Measurements from ENCODE around the gene FAM114A1.

Gene FAM114A1

DNA sequence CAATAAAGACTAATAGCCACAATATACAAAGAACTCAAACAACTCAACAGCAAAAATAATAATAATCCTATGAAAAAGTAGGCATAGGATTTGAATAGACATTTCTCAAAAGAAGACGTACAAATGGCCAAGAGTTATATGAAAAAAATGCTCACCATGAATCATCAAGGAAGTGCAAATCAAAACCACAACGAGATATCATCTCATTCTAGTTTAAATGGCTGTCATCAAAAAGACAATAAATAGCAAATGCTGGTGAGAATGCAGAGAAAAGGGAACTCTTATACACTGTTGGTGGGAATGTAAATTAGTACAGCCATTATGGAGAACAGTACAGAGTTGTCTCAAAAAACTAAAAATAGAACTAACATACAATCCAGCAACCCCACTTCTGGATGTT lies 29.8 kb upstream of the FAM114A1 start:
- H3K4me3 ChIP-seq (ENCODE audit: low read depth, low read length), result no peak overlapping the region
- TF ChIP-seq, protein P1, sequence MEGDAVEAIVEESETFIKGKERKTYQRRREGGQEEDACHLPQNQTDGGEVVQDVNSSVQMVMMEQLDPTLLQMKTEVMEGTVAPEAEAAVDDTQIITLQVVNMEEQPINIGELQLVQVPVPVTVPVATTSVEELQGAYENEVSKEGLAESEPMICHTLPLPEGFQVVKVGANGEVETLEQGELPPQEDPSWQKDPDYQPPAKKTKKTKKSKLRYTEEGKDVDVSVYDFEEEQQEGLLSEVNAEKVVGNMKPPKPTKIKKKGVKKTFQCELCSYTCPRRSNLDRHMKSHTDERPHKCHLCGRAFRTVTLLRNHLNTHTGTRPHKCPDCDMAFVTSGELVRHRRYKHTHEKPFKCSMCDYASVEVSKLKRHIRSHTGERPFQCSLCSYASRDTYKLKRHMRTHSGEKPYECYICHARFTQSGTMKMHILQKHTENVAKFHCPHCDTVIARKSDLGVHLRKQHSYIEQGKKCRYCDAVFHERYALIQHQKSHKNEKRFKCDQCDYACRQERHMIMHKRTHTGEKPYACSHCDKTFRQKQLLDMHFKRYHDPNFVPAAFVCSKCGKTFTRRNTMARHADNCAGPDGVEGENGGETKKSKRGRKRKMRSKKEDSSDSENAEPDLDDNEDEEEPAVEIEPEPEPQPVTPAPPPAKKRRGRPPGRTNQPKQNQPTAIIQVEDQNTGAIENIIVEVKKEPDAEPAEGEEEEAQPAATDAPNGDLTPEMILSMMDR (IDR thresholded peaks at IDR 0.05; ENCODE audit: low read depth, low read length, missing control alignments), result no peak
- no peak for DNase-seq (ENCODE audit: low read depth)

DNA sequence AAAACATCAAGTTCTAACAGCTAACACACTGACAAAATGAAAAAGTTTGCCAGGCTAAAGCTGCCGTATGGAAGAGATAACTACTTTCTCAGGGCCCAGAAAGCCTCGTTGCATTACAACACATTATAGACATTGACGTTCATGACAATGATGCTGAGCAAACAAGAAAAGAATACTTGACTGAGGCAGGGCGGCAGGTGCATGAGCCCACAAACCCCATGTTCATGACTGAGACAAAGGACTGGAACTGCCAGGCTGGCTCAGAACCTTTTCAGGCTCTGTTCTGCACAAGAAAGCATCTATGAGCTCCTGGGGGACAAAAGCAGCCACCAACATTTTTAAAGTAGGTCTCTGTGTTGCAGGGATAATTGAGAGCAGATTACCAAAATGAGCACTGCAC lies 24.6 kb upstream of the FAM114A1 start:
- H3K4me3 ChIP-seq (ENCODE audit: low read depth, low read length), result no peak overlapping the region

DNA sequence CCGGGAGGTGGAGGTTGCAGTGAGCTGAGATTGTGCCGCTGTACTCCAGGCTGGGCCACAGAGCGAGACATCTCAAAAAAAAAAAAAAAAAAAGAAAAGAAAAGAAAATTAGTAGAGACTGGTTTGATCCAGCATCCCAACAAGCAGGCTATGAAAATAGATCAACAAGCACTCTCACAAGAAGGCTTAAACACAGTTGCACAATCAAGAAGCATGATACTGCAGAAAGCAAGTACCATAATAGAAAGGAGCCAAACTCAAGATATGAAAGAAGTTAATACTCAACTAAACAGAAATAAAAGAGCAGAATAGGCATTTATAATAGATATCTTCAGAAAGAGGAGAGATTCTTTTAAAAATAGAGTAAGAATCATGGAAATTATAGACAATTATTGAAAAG lies 21.6 kb upstream of the FAM114A1 start:
- H3K4me3 ChIP-seq (ENCODE audit: low read depth, low read length), result no peak overlapping the region
- TF ChIP-seq, protein P1 (IDR thresholded peaks at IDR 0.05; ENCODE audit: low read depth, low read length, missing control alignments), result no peak
- DNase-seq (ENCODE audit: low read depth), result no peak

More for the DNA sequence above, 24.6 kb upstream of the FAM114A1 start:
- no peak for DNase-seq (ENCODE audit: low read depth)
- TF ChIP-seq, protein P1 (IDR thresholded peaks at IDR 0.05; ENCODE audit: low read depth, low read length, missing control alignments), result no peak

DNA sequence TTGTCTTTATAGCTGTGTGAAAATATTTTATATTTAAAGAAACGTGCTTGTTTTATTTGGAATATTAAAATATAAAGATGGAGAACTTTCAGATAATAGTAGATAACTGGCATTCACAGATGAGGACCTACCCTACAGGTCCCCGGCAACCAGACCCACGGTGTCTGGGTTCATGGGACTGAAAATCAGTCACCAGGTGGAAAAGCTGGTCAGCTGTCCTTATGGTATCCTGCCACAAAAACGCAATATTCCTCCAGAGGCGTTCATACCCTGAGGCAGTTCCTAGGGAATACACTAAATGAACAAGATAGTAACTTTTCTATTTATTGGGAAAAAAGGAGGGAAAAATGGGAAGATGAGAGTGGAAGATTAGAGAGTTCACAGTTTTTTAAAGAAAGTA lies 12.1 kb upstream of the FAM114A1 start:
- H3K4me3 ChIP-seq (ENCODE audit: low read depth, low read length), result peak overlapping the region; percentile 65
- DNase-seq (ENCODE audit: low read depth), result no peak
- TF ChIP-seq, protein P1 (IDR thresholded peaks at IDR 0.05; ENCODE audit: low read depth, low read length, missing control alignments), result no peak

DNA sequence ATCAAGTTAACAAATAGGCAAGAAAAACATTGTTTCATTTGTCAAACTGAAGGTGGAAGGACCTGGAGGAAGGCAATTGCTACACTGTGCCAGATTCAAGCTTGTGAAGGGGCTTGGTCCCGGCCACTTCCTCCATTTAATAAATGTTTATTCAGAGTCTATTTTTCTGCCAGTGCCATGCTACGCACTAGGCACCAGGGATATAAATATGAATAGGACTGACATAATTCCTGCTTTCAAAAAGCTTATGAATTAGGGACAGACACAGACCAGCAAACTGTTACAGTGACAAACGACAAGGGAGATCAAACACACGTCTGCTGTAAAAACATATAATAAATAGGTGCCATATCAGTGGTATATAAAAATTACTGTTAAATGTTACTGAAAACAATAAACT lies 11.6 kb upstream of the FAM114A1 start:
- TF ChIP-seq, protein P1 (IDR thresholded peaks at IDR 0.05; ENCODE audit: low read depth, low read length, missing control alignments), result no peak
- H3K4me3 ChIP-seq (ENCODE audit: low read depth, low read length), result peak overlapping the region; percentile 65
- no peak for DNase-seq (ENCODE audit: low read depth)

DNA sequence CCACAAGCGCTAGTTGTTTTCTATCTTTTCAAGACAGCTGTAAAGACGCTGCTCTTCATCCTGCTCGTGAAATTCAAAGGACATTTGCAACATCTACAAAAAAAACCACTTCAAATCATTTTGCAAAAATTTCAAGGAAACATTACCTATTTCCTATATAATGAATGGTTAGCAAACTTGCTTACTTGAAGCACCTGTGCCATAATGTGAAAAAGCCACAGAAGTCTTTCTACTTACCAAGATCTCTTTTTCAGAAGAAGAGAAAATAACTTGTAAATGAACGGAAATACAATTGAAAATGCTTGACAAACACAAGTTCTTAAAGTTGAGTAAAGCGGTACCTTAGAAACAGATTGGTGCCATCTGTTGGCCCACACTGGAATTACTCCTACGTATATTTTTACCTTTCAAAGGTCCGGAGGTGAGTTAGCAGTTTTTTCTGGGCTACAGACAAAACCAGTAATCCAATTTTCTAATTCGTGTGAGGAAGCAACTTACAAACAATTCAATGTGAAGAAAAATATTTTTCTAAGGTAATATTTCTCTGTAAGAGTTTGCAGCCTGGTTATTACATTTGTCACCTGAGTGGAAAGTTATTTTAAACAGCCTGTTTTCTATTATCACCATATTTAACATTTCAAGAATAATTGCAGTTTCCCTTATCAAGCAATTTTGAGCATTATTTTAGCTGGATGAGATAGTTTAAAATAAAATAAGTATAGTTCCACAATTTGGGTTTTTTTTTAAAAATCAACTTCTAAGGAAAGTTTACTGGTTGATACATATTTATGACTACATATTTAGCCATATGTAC lies 10.9 kb upstream of the FAM114A1 start, which contains the start of gene TLR6:
Gene TLR6 (minus strand): TSS at position 294 of the 814 bp plus-strand sequence. CDS start 27,344 bp downstream, outside the sequence.
- peak within 1 kb of the TSS; percentile 65 for H3K4me3 ChIP-seq (ENCODE audit: low read depth, low read length)
- TF ChIP-seq, protein P1 (IDR thresholded peaks at IDR 0.05; ENCODE audit: low read depth, low read length, missing control alignments), result peak; percentile 74
- peak; percentile 80 for DNase-seq (ENCODE audit: low read depth)
